ENCODE results near the gene ATP2A1. TPM values are rescaled to one million over a fixed set of nuclear protein-coding genes. Genes with fewer than 3 reads are reported as not detected.

The ATP2A1 gene
- total and polyA plus RNA-seq, 2 of the 4 experiments (the other 2 are of a cell fraction) = under 0.01 to 0.63 TPM

DNA sequence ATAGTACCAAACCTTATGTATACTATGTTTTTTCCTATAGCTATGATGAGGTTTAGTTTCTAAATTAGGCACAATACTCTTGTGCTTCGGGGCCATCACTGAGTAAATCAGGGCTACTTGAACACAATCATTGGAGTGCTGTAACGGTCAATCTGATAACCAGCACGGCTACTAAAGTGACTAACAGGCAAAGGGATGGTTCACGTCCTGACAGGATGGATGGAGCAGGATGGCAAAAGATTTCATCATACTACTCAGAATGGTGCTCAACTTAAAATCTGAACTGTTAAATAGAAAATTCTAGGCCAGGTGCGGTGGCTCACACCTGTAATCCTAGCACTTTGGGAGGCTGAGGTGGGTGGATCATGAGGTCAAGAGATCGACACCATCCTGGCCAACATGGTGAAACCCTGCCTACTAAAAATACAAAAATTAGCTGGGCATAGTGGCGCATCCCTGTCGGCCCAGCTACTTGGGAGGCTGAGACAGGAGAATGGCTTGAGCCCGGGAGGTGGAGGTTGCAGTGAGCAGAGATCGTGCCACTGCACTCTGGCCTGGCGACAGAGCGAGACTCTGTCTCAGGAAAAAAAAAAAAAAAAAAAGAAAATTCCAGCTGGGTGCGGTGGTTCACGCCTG is 39.2 kb upstream of the ATP2A1 start:
- Histone ChIP-seq H2BK5ac (ENCODE audit: low read depth, low read length, poor library complexity, severe bottlenecking) (no peak overlapping the region), H3K36me3 (ENCODE audit: control insufficient read depth, insufficient read depth, low read length) (peaks cover 67% of the 10 kb centered on the region), H3K4me3 (ENCODE audit: insufficient read depth, low read depth, low read length) (no peak overlapping the region), H4K91ac (ENCODE audit: insufficient read depth, low read depth, low read length) (no peak overlapping the region), H4K8ac (ENCODE audit: low read depth in 2 of 2, low read length in 2 of 2) (no peak overlapping the region), H3K23ac (ENCODE audit: low read depth, low read length) (no peak overlapping the region), H2AK9ac (replicated peaks; ENCODE audit: low read depth, low read length, poor library complexity) (no peak overlapping the region), H3K9ac (ENCODE audit: low read depth, low read length) (no peak overlapping the region), H3K9me3 (ENCODE audit: control insufficient read depth, insufficient read depth, low read length) (no peaks in the 10 kb centered on the region), H2AK5ac (ENCODE audit: low read depth, low read length) (no peak overlapping the region), H4K20me1 (ENCODE audit: insufficient read depth, low read length) (peaks cover 23% of the 10 kb centered on the region; the same call in 1 of the 2 replicates), H3K9me1 (ENCODE audit: insufficient read depth, low read length) (no peaks in the 10 kb centered on the region), H3K4ac (ENCODE audit: low read depth, low read length) (no peak overlapping the region), H2BK20ac (ENCODE audit: low read depth, low read length) (no peak overlapping the region), H2BK15ac (ENCODE audit: low read depth, low read length) (no peak overlapping the region), H3K4me2 (ENCODE audit: low read depth, low read length) (no peak overlapping the region), H2BK120ac (ENCODE audit: low read depth, low read length) (no peak overlapping the region), H3K14ac (replicated peaks; ENCODE audit: low read depth, low read length) (no peak overlapping the region), H3K79me1 (ENCODE audit: low read depth in 1 of 2, low read length in 2 of 2) (peaks cover 0 to 17% of the 10 kb centered on the region in 2 experiments; a peak in 3 of 4 replicates), H4K5ac (ENCODE audit: low read depth, low read length) (no peak overlapping the region), H3K27me3 (ENCODE audit: control insufficient read depth, insufficient read depth, low read length) (no peaks in the 10 kb centered on the region), H2AFZ (replicated peaks; ENCODE audit: low read length, poor library complexity) (no peak overlapping the region), H3K27ac (ENCODE audit: insufficient read depth, low read length) (no peak overlapping the region), H3K18ac (ENCODE audit: low read depth, low read length) (no peak overlapping the region), H3K4me1 (ENCODE audit: control insufficient read depth, insufficient read depth, low read length) (no peaks in the 10 kb centered on the region), H3K56ac (ENCODE audit: extremely low read depth, insufficient read depth, low read length) (no peak overlapping the region)
- ChIA-PET POLR2A (ENCODE audit: unreplicated experiment) (no interaction called here), CTCF (interaction anchor here (0.6 kb wide), 1 partner anchor 44 kb away, joined by 3 read pairs; no protein-coding TSS in a partner anchor)
- 91% methylated on average over 4 of the region's 14 CpGs; no CpG with 5 or more reads in 1 of the 2 experiments for WGBS, 2 experiments (ENCODE audit: extremely low coverage in 2 of 2, insufficient read length in 1 of 2)
- no TSS peak for BruUV-seq (replicated peaks)
- in situ Hi-C loops (cut with MboI; ENCODE audit: low sequenced_read_pairs) (no loop called here), intact Hi-C loops (cut with micrococcal nuclease) (no loop called here), dilution Hi-C loops (cut with HindIII; ENCODE audit: low sequenced_read_pairs, unreplicated experiment) (no loop called here)
- TF ChIP-seq CTCF (conservative IDR thresholded peaks at IDR 0.05; ENCODE audit: low read depth, low read length) = no peak
- no peak for TF ChIP-seq BHLHE40 (IDR thresholded peaks at IDR 0.05; ENCODE audit: low read depth, low read length)
- TF ChIP-seq MAZ (IDR thresholded peaks at IDR 0.05; ENCODE audit: borderline replicate concordance, low read depth, low read length) = no peak
- no peak for TF ChIP-seq NFE2L2 (IDR thresholded peaks at IDR 0.05; ENCODE audit: low read depth, low read length)
- TF ChIP-seq POLR2A (IDR thresholded peaks at IDR 0.05; ENCODE audit: low read depth, low read length) = no peak
- no peak for TF ChIP-seq FOS (IDR thresholded peaks at IDR 0.05; ENCODE audit: low read depth, low read length)
- TF ChIP-seq, protein P1, sequence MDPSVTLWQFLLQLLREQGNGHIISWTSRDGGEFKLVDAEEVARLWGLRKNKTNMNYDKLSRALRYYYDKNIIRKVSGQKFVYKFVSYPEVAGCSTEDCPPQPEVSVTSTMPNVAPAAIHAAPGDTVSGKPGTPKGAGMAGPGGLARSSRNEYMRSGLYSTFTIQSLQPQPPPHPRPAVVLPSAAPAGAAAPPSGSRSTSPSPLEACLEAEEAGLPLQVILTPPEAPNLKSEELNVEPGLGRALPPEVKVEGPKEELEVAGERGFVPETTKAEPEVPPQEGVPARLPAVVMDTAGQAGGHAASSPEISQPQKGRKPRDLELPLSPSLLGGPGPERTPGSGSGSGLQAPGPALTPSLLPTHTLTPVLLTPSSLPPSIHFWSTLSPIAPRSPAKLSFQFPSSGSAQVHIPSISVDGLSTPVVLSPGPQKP (IDR thresholded peaks at IDR 0.05; ENCODE audit: borderline replicate concordance, low read depth, low read length) = no peak
- no peak for TF ChIP-seq RCOR1 (IDR thresholded peaks at IDR 0.05; ENCODE audit: insufficient replicate concordance, low read length)
- no peak for TF ChIP-seq CEBPB (IDR thresholded peaks at IDR 0.05; ENCODE audit: low read depth, low read length)
- TF ChIP-seq USF2 (IDR thresholded peaks at IDR 0.05; ENCODE audit: low read depth, low read length) = no peak
- TF ChIP-seq MAFK (IDR thresholded peaks at IDR 0.05; ENCODE audit: low read depth, low read length) = no peak
- no peak for TF ChIP-seq RFX5 (IDR thresholded peaks at IDR 0.05; ENCODE audit: low read depth, low read length)
- TF ChIP-seq MXI1 (IDR thresholded peaks at IDR 0.05; ENCODE audit: borderline replicate concordance, low read depth, low read length) = no peak
- TF ChIP-seq SMC3 (IDR thresholded peaks at IDR 0.05; ENCODE audit: low read depth, low read length) = no peak
- no peak for TF ChIP-seq CHD1 (IDR thresholded peaks at IDR 0.05; ENCODE audit: low read depth, low read length)
- ATAC-seq (ENCODE audit: low read depth) (no peak), DNase-seq (no peak)
